Measurements from ENCODE around the gene ZRSR2. TPM values are rescaled to one million over a fixed set of nuclear protein-coding genes. Genes with fewer than 3 reads are reported as not detected.

The ZRSR2 gene
- total RNA-seq, 1 donor from 2014 or later, result 19.8 TPM

GRCh38 chrX:15853586-15854079, 63.3 kb downstream of the ZRSR2 start:
- peak overlapping the region; percentile 76 for H3K4me3 Mint-ChIP-seq
- intact Hi-C loops (cut with micrococcal nuclease), result loop anchor here (1.0 to 5.0 kb wide), 8 partner anchors 63 to 866 kb away; partner anchors contain the start of genes CA5B, SYAP1 and ZRSR2
- no peaks in the 10 kb centered on the region for H3K9me3 Mint-ChIP-seq
- TF ChIP-seq CTCF (IDR thresholded peaks at IDR 0.05), result no peak
- ChIA-PET CTCF (no interaction called here), POLR2A (no interaction called here)
- H3K27me3 Mint-ChIP-seq, result no peaks in the 10 kb centered on the region
- H3K4me1 Mint-ChIP-seq, result peaks cover 39% of the 10 kb centered on the region
- ATAC-seq (ENCODE audit: low read depth) (no peak), DNase-seq (no peak)
- peak overlapping the region; percentile 71 for H3K27ac Mint-ChIP-seq
- peaks cover 24% of the 10 kb centered on the region for H3K36me3 Mint-ChIP-seq (ENCODE audit: low read depth)

DNA sequence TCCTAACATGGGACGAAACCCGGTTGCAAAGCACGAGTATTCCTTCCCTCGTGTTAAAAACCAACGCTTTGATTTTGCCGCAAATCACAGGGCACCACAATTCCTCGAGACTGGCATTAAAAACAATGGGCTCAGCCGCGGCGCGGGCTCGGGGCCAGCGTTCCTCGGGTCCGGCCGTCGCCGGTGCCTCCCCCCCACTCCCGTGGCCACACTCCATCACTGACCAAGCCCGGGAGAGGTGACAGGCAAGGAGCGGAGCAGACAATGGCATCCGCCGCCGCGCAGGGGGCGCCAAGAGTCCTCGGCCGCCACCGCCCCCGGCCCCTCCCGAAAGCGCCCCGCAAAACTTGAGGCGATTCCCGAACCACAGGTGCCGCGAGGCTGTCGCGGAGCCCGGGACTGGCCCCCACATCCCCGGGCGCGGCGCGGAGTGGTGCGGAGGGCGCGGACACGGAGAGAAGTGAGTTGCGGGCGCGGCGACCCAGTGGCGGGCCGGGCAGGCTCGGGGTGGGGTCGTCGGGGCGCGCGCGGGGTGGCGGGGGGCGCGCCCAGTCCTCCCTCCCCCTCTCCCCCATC, 63.9 kb downstream of the ZRSR2 start:
- H3K4me1 Mint-ChIP-seq, result peaks cover 38% of the 10 kb centered on the region
- intact Hi-C loops (cut with micrococcal nuclease), result loop anchor here (1.0 to 5.0 kb wide), 8 partner anchors 64 to 865 kb away; partner anchors contain the start of genes CA5B, SYAP1 and ZRSR2
- peak overlapping the region; percentile 76 for H3K4me3 Mint-ChIP-seq
- H3K36me3 Mint-ChIP-seq (ENCODE audit: low read depth), result peaks cover 24% of the 10 kb centered on the region
- POLR2A ChIA-PET, result interaction anchor here (0.7 to 2.5 kb wide), 11 partner anchors 14 to 269 kb away, joined by 3 to 36 read pairs (median 6); partner anchors contain the start of genes CA5B, GRPR and ZRSR2
- no peaks in the 10 kb centered on the region for H3K9me3 Mint-ChIP-seq
- ATAC-seq (ENCODE audit: low read depth) (peak; percentile 11), DNase-seq (peak; percentile 42)
- CTCF ChIA-PET, result interaction anchor here (0.9 to 1.7 kb wide), 4 partner anchors 121 to 358 kb away, joined by 3 to 9 read pairs (median 4); no protein-coding TSS in a partner anchor
- no peaks in the 10 kb centered on the region for H3K27me3 Mint-ChIP-seq
- no peak for TF ChIP-seq CTCF (IDR thresholded peaks at IDR 0.05)
- peak overlapping the region; percentile 71 for H3K27ac Mint-ChIP-seq

GRCh38 chrX:15854712-15855567, 64.7 kb downstream of the ZRSR2 start, which contains the start of gene AP1S2:
Gene AP1S2 (minus strand): TSS chrX:15854813. CDS start chrX:15852524, 2,289 bp downstream.
- Mint-ChIP-seq H3K36me3 (ENCODE audit: low read depth) (peaks cover 19% of the 10 kb centered on the region), H3K27me3 (no peaks in the 10 kb centered on the region), H3K4me1 (peaks cover 31% of the 10 kb centered on the region), H3K4me3 (peak within 1 kb of the TSS; percentile 91), H3K27ac (peak within 1 kb of the TSS; percentile 98), H3K9me3 (no peaks in the 10 kb centered on the region)
- ATAC-seq (ENCODE audit: low read depth) (peak; percentile 90), DNase-seq (peak; percentile 88)
- intact Hi-C loops (cut with micrococcal nuclease), result loop anchor here (1.0 to 5.0 kb wide), 10 partner anchors 48 to 864 kb away; partner anchors contain the start of genes CA5B, SYAP1 and ZRSR2
- no peak for TF ChIP-seq CTCF (IDR thresholded peaks at IDR 0.05)
- POLR2A ChIA-PET, result interaction anchor here (0.7 to 2.5 kb wide), 19 partner anchors 15 to 865 kb away, joined by 3 to 36 read pairs (median 5); partner anchors contain the start of genes CA5B, GRPR, SYAP1 and ZRSR2
- CTCF ChIA-PET, result interaction anchor here (0.6 to 1.7 kb wide), 9 partner anchors 76 to 590 kb away, joined by 3 to 9 read pairs (median 3); partner anchors contain the start of gene CA5B

GRCh38 chrX:15855568-15856221, 65.4 kb downstream of the ZRSR2 start:
- ChIA-PET CTCF (interaction anchor here (0.9 to 1.7 kb wide), 2 partner anchors 75 to 282 kb away, joined by 3 to 9 read pairs; no protein-coding TSS in a partner anchor), POLR2A (interaction anchor here (0.9 to 2.5 kb wide), 15 partner anchors 47 to 864 kb away, joined by 3 to 36 read pairs (median 6); partner anchors contain the start of genes CA5B, GRPR, SYAP1 and ZRSR2)
- ATAC-seq (ENCODE audit: low read depth), result no peak
- H3K27ac Mint-ChIP-seq, result peak overlapping the region; percentile 98
- H3K9me3 Mint-ChIP-seq, result no peaks in the 10 kb centered on the region
- intact Hi-C loops (cut with micrococcal nuclease), result loop anchor here (1.0 kb wide), 2 partner anchors 48 to 180 kb away; no protein-coding TSS in a partner anchor
- H3K4me1 Mint-ChIP-seq, result peaks cover 25% of the 10 kb centered on the region
- H3K4me3 Mint-ChIP-seq, result peak overlapping the region; percentile 91
- H3K27me3 Mint-ChIP-seq, result no peaks in the 10 kb centered on the region
- no peak for DNase-seq
- peaks cover 13% of the 10 kb centered on the region for H3K36me3 Mint-ChIP-seq (ENCODE audit: low read depth)
- TF ChIP-seq CTCF (IDR thresholded peaks at IDR 0.05), result no peak
